Ishikawa (cell line): ENCODE measurements around the gene TXN.

Experiments used
- CEBPB ChIP-seq: IDR thresholded peaks from 2 replicates; pipeline ENCODE4 v1.6.1; 2012
- CREB1 ChIP-seq: IDR thresholded peaks from 2 replicates; pipeline ENCODE4 v1.6.1; 2012; ENCODE audit warnings: low read depth
- EP300 ChIP-seq: IDR thresholded peaks from 2 replicates; pipeline ENCODE4 v1.6.1; 2012; ENCODE audit warnings: borderline replicate concordance
- MAX ChIP-seq: IDR thresholded peaks from 2 replicates; pipeline ENCODE4 v1.6.1; 2012
- NFIC ChIP-seq: IDR thresholded peaks from 2 replicates; pipeline ENCODE4 v1.6.1; 2012
- RAD21 ChIP-seq: IDR thresholded peaks from 2 replicates; pipeline ENCODE4 v1.6.1; 2012; ENCODE audit warnings: low read depth
- TAF1 ChIP-seq: IDR thresholded peaks from 2 replicates; pipeline ENCODE4 v1.6.1; 2012; ENCODE audit warnings: low read depth, mild to moderate bottlenecking
- TCF12 ChIP-seq: IDR thresholded peaks from 2 replicates; pipeline ENCODE4 v1.6.1; 2012; ENCODE audit warnings: low read depth
- YY1 ChIP-seq: IDR thresholded peaks from 2 replicates; pipeline ENCODE4 v1.6.1; 2012; ENCODE audit warnings: low read depth

- TF ChIP-seq TAF1 (no peak), YY1 (no peak), RAD21 (no peak), CREB1 (no peak), CEBPB (no peak), EP300 (no peak), MAX (no peak), TCF12 (no peak), NFIC (no peak)
Observed at GRCh38 chr9:110258690-110259091, 2.4 kb upstream of the TXN start.
